Endothelial cell (in vitro differentiated cells): ENCODE data around the gene GNAZ. TPM values are rescaled to one million over a fixed set of nuclear protein-coding genes. Genes with fewer than 3 reads are reported as not detected.

Experiments used
- DNase-seq: peaks from one replicate; pipeline ENCODE4 v3.0.0; 2021; ENCODE audit warnings: low spot score
- H3K27ac Mint-ChIP-seq: one replicate; pipeline ENCODE4 v1.8.0; 2021; ENCODE audit warnings: mixed read lengths, inconsistent platforms; ENCODE audit not compliant: unreplicated experiment
- H3K27me3 Mint-ChIP-seq: one replicate; pipeline ENCODE4 v1.8.0; 2021; ENCODE audit warnings: mild to moderate bottlenecking, moderate library complexity, mixed read lengths, inconsistent platforms; ENCODE audit not compliant: unreplicated experiment
- H3K36me3 Mint-ChIP-seq: one replicate; pipeline ENCODE4 v1.8.0; 2021; ENCODE audit warnings: mild to moderate bottlenecking, low read depth, mixed read lengths, inconsistent platforms; ENCODE audit not compliant: unreplicated experiment
- H3K4me1 Mint-ChIP-seq: one replicate; pipeline ENCODE4 v1.8.0; 2021; ENCODE audit warnings: mild to moderate bottlenecking, mixed read lengths, inconsistent platforms; ENCODE audit not compliant: unreplicated experiment
- H3K4me3 Mint-ChIP-seq: one replicate; pipeline ENCODE4 v1.8.0; 2021; ENCODE audit warnings: mild to moderate bottlenecking, mixed read lengths, inconsistent platforms; ENCODE audit not compliant: unreplicated experiment
- H3K9me3 Mint-ChIP-seq: one replicate; pipeline ENCODE4 v1.8.0; 2021; ENCODE audit warnings: mixed read lengths, inconsistent platforms; ENCODE audit not compliant: unreplicated experiment
- total RNA-seq: library from RNA; stranded (reverse); fragmentation: NEBNext Ultra II Directional; extraction: Animal tissue kit (Norgen Biotek cat#: 25700); gene quantifications from one replicate; pipeline ENCODE4 v1.2.1, GENCODE V29; 2021; ENCODE audit not compliant: unreplicated experiment
- TF ChIP-seq, protein P1 (sequence below): fragments of 200-600 bp; sonication (generic); IDR thresholded peaks from one replicate; pipeline ENCODE4 v1.5.0; 2021; ENCODE audit warnings: antibody characterized with exemption; ENCODE audit not compliant: unreplicated experiment

The GNAZ gene
- total RNA-seq, 1 donor from 2014 or later = 0.21 TPM

DNA sequence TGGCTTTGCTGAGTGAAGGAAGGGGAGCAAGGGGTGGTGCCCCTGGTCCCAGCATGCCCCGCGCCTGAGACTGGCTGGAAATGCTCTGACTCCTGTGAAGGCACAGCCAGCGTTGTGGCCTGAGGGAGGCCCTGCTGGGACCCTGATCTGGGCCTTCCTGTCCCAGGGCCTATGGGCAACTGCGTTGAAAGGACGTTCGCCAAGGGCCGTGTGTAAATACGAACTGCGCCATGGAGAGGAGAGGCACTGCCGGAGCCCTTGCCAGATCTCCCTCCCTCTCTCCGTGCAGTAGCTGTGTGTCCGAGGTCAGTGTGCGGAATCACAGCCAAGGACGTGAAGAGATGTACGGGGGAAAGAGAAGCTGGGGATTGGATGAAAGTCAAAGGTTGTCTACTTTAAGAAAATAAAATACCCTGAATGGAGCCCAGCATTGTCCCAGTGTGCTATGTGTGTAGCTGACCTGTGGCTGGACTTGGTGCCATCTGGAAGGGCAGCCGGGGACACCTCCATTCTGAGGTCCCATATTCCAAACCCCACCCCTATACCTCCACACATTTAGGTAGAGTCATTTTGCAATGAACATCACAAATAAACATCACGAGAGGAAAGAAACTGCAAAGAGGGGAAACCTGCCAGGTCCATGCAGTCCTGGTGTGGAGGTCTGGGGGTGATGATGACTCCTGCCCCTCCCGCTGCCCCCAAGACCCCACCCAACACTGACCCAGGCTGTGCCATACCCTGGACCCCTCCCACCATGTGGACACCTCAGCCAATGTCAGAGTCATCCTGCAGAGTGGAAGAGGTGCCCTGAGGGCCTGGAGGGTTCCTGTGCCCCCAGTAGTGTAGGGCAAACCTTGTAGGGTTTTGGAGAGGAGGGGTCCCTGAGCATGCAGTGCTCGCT is 54.5 kb downstream of the GNAZ start:
- DNase-seq = no peak
- Mint-ChIP-seq H3K4me1 (peaks cover 3% of the 10 kb centered on the region), H3K27me3 (peaks cover 12% of the 10 kb centered on the region), H3K9me3 (no peaks in the 10 kb centered on the region), H3K27ac (no peak overlapping the region), H3K36me3 (no peaks in the 10 kb centered on the region), H3K4me3 (no peak overlapping the region)
- TF ChIP-seq, protein P1, sequence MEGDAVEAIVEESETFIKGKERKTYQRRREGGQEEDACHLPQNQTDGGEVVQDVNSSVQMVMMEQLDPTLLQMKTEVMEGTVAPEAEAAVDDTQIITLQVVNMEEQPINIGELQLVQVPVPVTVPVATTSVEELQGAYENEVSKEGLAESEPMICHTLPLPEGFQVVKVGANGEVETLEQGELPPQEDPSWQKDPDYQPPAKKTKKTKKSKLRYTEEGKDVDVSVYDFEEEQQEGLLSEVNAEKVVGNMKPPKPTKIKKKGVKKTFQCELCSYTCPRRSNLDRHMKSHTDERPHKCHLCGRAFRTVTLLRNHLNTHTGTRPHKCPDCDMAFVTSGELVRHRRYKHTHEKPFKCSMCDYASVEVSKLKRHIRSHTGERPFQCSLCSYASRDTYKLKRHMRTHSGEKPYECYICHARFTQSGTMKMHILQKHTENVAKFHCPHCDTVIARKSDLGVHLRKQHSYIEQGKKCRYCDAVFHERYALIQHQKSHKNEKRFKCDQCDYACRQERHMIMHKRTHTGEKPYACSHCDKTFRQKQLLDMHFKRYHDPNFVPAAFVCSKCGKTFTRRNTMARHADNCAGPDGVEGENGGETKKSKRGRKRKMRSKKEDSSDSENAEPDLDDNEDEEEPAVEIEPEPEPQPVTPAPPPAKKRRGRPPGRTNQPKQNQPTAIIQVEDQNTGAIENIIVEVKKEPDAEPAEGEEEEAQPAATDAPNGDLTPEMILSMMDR = no peak

DNA sequence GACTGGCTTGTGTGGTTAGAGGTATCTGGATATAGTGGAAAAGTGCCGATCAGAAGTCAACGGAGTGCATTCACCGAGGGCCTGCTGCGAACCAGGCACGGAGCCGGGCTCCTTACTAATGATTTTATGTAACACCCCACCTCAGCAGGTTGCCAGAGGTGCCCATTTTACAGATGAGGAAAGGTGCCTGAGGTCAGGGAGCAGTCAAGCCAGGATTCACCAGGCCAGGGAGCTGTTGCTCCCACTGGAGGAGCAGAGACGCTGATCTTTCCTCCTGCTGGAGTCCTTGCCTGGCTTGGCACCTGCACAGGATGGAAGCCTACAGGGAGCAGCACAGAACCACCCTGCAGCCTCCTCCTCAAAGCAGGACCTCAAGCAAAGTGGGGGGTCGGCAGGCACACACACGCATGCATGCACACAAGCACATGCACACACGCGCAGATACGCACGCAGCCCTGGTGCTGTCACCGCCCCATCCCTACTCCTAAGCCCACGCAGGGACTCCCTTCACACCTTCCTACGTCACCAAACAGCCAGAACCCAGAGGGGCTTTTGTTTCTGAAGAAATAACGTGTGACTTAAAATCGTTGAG is 55.3 kb downstream of the GNAZ start:
- Mint-ChIP-seq H3K27ac (no peak overlapping the region), H3K4me3 (no peak overlapping the region), H3K27me3 (peaks cover 9% of the 10 kb centered on the region), H3K4me1 (peaks cover 1% of the 10 kb centered on the region), H3K9me3 (no peaks in the 10 kb centered on the region), H3K36me3 (no peaks in the 10 kb centered on the region)
- TF ChIP-seq, protein P1 = no peak
- DNase-seq = no peak

DNA sequence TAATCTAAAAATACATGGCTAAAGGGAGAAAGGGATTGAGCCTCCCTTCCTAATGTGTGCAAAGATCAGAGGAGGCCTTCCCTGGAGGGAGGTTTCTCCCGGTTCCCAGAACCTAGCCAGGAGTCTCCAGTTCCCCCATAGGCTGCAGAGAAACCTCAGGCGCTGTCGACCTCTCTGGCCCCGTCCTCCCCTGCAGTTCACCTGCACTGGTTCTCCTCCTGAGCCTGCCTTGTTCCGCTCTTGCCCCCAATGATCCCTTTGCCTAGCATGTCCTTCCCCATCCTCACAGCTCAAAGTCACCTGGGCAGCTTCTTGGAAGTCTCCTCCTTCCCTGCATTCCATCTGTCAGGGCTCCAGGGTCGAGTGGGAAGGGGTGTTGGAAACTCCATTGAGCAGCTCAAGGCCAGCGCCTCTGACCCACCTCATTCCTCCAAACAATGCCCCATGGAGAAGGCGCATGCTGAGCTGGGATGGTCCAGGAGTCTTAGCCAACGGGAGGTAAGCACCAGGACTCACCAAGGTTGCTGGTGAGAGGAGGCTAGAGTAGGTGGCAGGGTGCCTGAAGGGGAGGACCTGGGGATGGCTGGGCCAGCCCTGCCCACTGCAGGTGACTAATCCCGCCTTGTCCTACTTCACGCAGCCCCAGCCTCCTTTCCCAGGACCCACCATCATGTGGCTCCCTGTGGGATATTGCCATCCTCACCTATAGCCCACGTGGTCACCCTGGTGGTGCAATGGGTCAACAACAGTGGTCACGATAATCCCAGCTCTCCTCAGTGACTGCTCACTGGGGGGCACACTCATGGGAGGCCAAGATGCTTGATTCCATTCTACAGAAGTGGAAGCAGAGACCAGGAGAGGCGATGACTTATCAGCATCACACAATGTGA is 56.1 kb downstream of the GNAZ start:
- TF ChIP-seq, protein P1 = no peak
- DNase-seq = no peak
- H3K36me3 Mint-ChIP-seq = no peaks in the 10 kb centered on the region
- no peak overlapping the region for H3K4me3 Mint-ChIP-seq
- no peaks in the 10 kb centered on the region for H3K9me3 Mint-ChIP-seq
- no peak overlapping the region for H3K27ac Mint-ChIP-seq
- no peaks in the 10 kb centered on the region for H3K4me1 Mint-ChIP-seq
- H3K27me3 Mint-ChIP-seq = peaks cover 9% of the 10 kb centered on the region

DNA sequence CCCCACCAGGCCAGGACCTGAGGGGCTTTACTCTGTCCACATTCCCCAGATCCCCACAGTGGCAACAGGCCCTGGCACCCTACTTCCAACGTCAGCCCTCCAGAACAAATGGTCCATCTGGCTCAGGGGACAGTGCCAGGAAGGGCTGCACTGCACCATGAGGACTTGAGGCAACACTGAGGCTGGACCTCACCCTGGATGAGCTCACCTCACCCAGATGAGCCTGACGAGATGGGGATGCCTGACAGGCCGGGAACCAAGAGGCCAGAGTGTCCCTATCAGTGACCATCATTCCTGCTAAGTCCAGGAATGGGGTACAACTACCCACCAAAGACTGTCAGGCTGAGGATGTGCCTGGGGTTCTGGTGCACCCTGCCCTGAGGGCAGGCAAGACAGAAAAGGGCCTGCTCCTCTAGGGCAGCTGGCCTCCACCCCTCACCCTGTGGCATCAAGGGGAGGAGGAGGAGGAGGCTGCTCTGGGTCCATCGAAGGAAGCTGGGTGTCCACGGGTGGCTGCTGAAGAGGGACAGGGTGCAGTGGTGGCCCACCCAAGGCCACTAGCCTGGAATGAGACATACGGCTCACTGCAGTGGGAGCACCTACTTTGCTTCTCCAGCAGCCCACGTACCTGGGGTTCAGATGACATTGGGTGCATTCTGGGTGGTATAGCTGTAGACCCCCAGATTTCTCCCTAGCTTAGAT is 56.9 kb downstream of the GNAZ start:
- Mint-ChIP-seq H3K27me3 (peaks cover 9% of the 10 kb centered on the region), H3K36me3 (no peaks in the 10 kb centered on the region), H3K4me1 (no peaks in the 10 kb centered on the region), H3K4me3 (no peak overlapping the region), H3K27ac (no peak overlapping the region), H3K9me3 (no peaks in the 10 kb centered on the region)
- no peak for DNase-seq
- TF ChIP-seq, protein P1 = no peak
